Hematopoietic multipotent progenitor cell treated with erythropoietin and hydrocortisone succinate and interleukin-3 and kit ligand, for 4 days (in vitro differentiated cells): ENCODE data around the gene CITED2.

ENCODE experiments used
- DNase-seq: peaks from one replicate; pipeline ENCODE4 v3.0.0-alpha.2; 2015

The CITED2 gene

DNA sequence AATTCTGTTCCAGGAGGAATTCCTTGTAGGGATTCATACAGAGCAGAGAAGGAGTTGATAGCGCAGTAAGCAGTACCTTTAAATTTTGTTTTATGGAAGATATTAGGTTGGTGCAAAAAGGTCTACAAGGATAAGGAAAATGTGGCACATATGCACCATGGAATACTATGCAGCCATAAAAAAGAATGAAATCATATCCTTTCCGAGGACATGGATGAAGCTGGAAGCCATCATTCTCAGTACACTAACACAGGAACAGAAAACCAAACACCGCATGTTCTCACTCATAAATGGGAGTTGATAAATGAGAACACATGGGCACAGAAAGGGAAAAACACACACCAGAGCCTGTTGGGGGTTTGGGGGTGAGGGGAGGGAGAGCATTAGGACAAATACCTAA lies 45.2 kb downstream of the CITED2 start:
- no peak for DNase-seq

- no peak for DNase-seq
Measured at GRCh38 chr6:139327038-139327437, 47.4 kb downstream of the CITED2 start.

GRCh38 chr6:139325686-139326085 lies 48.8 kb downstream of the CITED2 start:
- peak; percentile 25 for DNase-seq

GRCh38 chr6:139325125-139325524 lies 49.3 kb downstream of the CITED2 start:
- DNase-seq: peak; percentile 88

DNA sequence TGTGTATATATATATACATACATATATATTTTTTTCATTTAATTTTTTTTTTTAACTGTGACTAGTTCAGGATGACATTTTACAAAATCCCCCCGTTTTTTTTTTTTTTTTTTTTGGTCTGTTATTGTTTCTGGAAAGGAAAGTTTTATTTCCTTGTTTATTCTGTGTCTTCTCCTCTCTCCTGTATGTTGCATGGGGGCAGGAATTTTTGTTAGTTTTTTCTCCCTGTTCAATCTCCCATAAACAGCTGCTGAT lies 50.2 kb downstream of the CITED2 start:
- no peak for DNase-seq

DNA sequence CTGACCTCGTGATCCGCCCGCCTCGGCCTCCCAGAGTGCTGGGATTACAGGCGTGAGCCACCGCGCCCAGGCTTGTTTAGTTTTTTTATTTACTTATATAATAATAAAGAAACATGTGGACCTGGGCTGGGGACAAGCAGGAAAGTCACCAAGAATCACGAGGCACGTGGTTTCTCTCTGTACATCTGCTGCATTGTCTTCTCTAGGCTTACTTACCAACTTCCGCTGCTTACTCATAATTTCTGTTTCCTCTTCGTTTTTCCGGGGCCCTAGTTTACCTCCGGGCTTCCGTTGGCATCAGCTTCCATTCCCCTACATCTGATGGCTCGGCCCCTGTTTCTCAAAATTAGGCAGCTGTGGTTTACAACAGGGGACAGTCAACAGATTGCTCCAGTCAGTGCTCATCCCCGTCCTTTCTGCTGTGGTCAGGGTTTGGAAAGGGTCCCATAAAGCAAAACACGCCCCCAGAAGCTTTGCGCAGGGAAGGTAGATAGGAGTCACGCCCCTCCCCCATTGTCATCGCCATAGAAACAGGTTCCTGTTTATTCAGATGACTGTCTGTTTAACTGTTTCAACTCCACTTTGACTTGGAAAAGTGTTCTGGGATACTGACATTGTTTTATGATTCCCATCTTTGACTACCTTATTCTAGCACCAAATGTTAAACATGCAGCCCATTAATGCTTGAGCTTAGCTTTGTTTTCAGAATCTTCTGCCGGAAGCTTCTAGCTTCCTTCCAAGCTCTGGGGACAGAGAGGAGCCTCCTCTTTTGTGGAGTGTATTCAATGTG lies 50.7 kb downstream of the CITED2 start:
- DNase-seq: peak; percentile 94
